ENCODE data around the gene PLTP. TPM values are rescaled to one million over a fixed set of nuclear protein-coding genes. Genes with fewer than 3 reads are reported as not detected.
"Not testable (repeated sequence)": the region's sequence is repeated elsewhere in the genome, so short reads cannot be mapped to it uniquely, and the experiment has no call there.

The PLTP gene
- polyA plus RNA-seq, 4 donors, result 122 to 170 (median 131) TPM

DNA sequence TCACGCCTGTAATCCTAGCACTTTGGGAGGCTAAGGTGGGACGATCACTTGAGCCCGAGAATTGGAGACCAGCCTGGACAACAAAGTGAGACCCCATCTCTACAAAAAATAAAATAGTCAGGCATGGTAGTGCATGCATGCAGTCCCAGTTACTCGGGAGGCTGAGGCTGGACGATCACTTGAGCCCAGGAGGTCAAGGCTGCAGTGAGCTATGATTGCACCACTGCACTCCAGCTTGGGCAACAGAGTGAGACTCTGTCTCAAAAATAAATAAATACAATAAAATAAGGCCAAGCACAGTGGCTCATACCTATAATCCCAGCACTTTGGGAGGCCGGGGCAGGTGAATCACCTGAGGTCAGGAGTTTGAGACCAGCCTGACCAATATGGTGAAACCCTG, 10.6 kb downstream of the PLTP start:
- not testable (repeated sequence) for DNase-seq (ENCODE audit: low read depth in 4 of 4, low spot score in 2 of 4)

DNA sequence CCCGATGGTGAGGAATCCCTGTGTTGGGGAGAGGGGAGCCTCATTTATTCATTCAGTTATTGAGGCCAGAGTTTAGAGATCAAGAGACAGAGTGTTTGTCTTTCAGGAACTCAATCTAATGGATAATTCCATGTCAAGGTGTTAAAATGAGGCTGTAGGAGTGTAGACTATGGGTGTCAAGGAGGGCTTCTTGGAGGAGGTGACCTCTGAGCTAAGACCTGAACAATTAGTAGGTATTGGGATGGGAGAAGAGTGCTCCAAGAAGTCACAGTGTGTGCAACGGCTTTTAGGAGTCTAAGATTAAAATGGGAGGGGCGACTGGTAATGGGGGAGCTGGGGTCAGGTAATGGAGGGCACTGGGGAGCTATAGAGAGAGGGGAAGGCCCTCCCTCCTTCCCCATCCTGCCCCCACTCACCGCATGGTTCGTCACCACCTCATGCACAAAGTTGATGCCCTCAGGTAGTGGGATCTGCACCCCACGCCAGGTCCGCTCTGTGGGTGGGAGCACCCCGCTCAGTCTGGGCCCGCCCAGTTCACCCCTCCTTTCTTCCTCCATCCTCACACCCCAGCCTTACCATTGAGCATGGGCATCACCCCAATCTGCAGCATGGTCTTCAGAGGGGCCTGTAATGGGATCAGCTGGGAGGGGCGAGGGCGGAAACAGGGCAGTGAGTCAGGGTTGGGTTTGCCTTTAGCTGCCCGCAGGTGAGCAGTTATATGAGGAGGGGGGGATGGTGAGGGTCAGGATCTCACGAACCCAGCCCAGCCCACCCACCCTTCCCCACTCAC, 12.7 kb downstream of the PLTP start:
- no peak for DNase-seq (ENCODE audit: low read depth in 4 of 4, low spot score in 2 of 4)

DNA sequence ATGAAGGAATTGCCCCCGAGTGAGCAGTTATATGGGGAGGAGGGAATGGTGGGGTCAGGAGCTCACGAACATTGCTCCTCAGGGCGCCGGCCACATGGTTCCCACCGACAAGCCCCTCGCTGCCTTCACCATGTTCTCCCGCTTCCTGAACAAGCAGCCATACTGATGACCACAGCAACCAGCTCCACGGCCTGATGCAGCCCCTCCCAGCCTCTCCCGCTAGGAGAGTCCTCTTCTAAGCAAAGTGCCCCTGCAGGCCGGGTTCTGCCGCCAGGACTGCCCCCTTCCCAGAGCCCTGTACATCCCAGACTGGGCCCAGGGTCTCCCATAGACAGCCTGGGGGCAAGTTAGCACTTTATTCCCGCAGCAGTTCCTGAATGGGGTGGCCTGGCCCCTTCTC, 13.7 kb downstream of the PLTP start:
- DNase-seq (ENCODE audit: low read depth in 4 of 4, low spot score in 2 of 4), result no peak

DNA sequence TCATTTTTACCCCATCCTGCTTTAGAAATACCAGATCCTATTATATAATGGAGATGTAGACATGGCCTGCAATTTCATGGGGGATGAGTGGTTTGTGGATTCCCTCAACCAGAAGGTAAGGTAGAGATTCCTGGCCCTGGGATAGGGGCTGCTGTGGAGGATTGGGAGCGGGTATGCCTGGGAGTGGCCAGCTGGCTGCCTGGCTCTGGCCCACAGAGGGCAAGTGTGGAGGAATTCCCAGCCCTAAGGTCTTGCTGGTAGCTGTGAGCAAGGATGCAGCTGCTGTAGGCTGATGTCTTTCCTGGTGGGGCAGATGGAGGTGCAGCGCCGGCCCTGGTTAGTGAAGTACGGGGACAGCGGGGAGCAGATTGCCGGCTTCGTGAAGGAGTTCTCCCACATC, 14.3 kb downstream of the PLTP start:
- no peak for DNase-seq (ENCODE audit: low read depth in 4 of 4, low spot score in 2 of 4)

DNA sequence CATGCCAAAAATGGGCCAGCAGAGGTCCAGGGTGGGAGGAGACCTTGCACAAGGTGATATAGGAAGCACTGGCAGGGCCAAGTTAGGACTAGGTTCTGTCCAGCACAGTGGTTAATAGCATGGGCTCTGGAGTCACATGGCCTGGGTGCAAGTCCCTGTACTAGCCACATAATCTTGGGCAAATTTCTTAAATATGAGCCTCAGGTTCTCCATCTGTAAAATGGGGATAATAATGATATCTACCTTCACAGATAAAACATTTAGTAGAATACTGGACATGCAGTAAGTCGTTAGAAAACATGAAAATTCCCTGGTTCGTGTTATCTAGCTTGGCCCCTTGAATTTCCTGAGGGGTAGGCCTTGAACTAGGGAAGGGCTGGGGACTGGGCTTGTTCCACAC, 14.7 kb downstream of the PLTP start:
- no peak for DNase-seq (ENCODE audit: low read depth in 4 of 4, low spot score in 2 of 4)

DNA sequence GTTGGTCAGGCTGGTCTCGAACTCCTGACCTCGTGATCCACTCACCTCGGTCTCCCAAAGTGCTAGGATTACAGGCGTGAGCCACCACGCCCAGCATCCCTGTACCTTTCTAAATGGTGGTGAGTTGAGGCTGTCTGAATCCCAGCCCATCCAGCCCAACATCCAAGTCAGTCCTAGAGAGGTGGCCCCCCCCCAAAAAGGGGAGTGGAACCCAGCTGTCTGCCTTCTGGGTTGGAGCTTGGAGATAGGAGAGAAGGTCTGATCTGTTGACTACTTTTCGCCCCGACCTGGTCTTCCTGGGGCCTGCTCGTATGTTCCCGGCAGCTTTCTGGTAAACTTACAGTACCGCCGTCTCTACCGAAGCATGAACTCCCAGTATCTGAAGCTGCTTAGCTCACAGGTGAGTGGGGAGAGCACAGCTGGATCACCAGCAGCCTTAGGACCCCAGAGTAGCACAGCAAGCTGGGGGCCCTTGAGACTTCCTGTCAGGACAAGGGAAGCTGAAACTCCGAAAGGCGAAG, 15.3 kb downstream of the PLTP start:
- DNase-seq (ENCODE audit: low read depth in 4 of 4, low spot score in 2 of 4), result no peak

DNA sequence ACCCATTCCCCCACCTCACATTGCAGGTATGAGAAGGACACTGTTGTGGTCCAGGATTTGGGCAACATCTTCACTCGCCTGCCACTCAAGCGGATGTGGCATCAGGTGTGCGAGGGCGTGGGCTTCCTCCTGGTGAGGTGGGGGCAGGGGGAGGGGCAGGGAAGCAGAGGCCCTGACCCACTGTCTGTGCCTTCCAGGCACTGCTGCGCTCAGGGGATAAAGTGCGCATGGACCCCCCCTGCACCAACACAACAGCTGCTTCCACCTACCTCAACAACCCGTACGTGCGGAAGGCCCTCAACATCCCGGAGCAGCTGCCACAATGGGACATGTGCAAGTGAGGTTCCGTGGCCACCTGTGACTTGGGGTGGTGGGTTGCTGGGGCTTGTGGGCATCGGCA, 17.2 kb downstream of the PLTP start:
- DNase-seq (ENCODE audit: low read depth in 4 of 4, low spot score in 2 of 4), result no peak

DNA sequence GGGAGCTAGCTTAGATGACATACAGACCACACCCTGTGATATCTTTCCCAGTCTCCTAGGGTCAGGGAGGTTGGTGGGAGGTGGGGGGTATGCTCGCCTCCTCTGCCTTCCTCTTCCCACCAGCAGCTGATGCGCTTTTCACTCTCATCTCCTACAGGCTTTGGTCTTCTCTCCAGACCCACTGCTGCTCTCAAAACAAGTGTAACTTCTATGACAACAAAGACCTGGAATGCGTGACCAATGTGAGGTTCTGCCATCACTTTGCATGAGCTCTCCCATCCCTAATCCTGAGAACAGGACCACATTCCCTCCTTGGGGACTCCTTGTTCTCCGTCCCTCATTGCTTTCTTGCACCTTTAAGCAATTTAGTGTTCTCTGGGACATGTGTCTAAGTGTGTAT, 18.1 kb downstream of the PLTP start:
- DNase-seq (ENCODE audit: low read depth in 4 of 4, low spot score in 2 of 4), result no peak

DNA sequence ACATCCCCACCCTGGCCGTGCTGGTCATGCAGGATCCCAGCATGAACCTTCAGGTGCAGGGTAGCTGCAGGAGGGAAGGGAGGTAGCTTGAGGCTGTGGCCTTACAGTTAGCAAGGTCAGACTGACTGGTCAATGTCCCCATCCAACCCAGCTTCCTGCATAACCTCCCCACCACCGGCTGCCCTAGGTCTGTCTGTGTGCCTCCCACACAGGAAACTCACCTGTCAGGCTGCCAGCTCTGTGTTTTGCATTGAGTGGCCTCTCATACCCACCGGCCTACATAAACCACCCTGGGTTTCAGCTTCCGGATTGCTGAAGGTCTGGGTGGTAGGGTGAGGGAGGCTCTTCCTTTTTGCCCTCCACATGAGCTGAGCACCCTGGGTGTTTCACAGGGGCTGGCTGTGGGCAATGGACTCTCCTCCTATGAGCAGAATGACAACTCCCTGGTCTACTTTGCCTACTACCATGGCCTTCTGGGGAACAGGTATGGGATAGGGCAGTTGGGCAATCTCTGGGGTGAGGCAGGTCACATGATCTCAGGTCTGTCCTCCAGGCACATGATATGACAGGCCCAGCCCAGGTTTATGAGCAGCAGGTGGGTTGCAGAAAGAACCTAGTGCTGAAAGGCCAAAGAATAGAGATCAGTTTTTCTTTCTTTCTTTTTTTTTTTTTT, 19.0 kb downstream of the PLTP start:
- DNase-seq (ENCODE audit: low read depth in 4 of 4, low spot score in 2 of 4), result no peak

DNA sequence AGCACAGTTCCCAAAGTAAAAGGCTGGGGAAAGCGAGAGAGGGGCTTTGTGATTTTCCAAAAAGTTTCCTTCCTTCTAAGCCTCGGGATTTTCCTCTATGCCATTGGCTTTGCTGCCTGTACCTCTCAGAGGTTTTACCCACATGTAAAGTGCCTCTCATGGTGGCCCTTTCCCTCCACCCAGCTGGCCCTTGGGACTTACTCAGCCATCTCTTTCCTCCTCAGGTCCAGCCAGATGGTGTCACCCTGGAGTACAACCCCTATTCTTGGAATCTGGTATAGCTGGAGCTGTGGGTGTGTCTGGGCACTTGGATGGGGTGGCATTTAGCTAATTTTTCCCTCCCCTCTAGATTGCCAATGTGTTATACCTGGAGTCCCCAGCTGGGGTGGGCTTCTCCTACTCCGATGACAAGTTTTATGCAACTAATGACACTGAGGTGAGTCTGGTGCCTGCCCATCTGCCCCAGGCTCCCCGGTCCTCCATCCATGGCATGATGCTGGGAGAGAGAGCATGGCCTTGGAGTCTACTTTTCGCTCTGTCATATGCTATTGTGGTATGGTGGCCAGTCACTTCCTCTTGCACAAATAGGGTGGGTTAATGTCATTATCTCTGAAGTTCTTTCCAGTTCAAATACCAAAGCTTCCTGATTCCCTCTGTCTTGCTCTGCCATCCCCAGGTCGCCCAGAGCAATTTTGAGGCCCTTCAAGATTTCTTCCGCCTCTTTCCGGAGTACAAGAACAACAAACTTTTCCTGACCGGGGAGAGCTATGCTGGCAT, 19.7 kb downstream of the PLTP start:
- no peak for DNase-seq (ENCODE audit: low read depth in 4 of 4, low spot score in 2 of 4)

DNA sequence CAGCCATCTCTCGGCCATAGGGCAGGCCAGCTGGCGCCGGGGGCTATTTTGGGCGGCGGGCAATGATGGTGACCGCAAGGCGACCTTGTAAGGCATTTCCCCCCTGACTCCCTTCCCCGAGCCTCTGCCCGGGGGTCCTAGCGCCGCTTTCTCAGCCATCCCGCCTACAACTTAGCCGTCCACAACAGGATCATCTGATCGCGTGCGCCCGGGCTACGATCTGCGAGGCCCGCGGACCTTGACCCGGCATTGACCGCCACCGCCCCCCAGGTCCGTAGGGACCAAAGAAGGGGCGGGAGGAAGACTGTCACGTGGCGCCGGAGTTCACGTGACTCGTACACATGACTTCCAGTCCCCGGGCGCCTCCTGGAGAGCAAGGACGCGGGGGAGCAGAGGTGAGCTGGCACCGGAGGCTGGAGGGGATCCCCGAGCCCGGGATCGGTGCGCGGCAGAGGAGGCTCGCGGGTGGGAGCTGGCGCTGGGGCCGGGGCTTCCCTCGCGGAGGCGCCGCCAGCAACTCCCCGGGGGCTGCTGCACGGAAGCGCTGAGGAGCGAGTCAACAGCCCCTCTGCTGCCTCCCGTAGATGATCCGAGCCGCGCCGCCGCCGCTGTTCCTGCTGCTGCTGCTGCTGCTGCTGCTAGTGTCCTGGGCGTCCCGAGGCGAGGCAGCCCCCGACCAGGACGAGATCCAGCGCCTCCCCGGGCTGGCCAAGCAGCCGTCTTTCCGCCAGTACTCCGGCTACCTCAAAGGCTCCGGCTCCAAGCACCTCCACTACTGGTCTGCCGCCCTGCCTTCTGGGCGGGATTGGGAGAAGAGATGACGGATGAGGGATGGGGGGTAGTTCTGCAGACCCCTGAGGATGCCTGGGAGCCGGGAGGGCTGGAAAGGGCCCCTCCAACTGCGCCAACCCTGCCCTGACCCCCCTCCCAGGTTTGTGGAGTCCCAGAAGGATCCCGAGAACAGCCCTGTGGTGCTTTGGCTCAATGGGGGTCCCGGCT, 20.7 kb downstream of the PLTP start, which contains the start of the genes CTSA and NEURL2:
Gene CTSA (plus strand): TSS at position 351 of the 999 bp plus-strand sequence. CDS start 234 bp downstream, at position 585.
Gene NEURL2 (minus strand): TSS at position 224 of the 999 bp plus-strand sequence. CDS start 217 bp downstream, at position 7.
- DNase-seq (ENCODE audit: low read depth in 4 of 4, low spot score in 2 of 4), result peak; percentile 80 to 86 (median 84)

DNA sequence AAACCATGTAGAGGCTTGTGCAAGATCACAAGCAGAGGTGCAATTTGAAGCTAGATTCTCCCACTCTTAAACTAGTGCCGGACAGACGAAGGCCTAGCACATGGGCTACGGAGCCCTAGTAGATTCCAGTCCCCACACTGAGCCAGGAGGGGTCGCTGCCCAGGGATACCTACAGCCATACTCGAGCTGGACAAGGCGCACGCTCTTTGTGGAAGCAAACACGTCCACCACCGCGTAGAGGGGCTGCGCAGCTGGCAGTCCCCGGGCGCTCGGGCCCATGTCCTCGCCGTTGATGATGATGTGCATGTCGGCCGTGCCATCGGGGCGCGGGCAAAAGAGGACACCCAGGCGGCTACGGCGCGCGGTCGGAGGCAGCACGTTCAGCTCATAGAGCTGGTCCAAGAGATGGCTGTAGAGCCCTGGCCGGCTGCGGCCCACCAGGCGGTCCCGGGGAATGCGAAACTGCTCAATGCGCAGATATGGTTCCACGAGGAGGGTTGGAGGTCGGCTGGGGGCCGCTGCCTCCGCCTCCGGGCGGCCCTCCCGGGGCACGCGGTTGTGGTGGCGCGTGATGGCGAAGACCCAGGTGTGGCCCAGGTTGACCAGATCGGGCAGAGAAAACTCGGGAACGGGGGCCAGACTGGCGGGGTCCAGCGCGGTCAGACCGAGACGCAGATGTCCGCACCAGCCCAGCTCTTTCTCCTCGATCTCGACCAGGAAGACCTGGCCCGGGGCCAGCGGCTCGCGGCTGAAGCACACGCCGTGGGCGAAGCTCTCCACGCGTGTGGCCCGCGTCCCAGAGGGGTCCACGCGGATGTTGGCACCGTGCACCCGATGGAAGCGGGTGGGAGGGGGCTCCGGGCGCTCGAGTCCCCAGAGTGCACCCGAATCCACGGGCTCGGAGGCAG, 21.6 kb downstream of the PLTP start:
- DNase-seq (ENCODE audit: low read depth in 4 of 4, low spot score in 2 of 4), result peak; percentile 37 to 83 (median 71)

DNA sequence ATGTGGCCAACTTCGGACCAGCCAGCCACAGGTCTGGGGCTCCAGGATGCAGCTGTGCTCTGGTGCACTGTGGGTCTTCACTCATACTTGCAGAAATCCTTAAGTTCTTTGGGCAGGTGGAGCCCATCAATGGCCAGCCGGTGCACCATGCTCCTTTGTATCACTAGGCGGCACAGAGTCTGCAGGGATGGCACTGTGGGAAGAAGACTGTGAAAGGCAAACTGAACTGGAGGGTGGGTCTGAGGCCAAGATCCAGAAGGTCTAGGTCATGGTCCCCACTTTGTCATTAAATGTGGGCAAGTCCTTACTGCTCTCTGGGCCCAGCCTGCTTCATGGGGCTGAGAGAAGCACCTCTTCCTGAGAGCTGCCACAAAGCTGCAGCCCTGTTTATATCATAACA, 23.3 kb downstream of the PLTP start:
- no peak for DNase-seq (ENCODE audit: low read depth in 4 of 4, low spot score in 2 of 4)

DNA sequence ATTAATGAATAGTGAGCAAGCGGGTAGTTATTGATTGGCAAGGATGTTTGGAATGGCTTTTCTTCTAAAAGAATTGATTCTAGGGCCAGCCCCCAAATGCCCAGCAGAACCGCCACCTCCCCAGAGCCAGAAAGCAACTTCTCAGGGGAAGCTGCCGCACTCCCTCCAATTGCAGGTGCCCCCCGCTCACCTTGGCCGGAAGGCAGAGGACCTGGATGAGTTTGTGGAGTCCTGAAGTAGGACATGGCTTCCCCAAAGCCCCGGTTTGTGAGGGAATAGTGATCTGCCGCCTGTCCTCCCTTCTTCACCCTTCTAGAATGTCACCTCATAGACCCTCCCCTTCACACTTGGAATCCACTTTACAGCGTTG, 24.6 kb downstream of the PLTP start, which contains the start of gene SPATA25:
Gene SPATA25 (minus strand): TSS at position 277 of the 370 bp plus-strand sequence. CDS start 32 bp downstream, at position 245.
- no peak for DNase-seq (ENCODE audit: low read depth in 4 of 4, low spot score in 2 of 4)

DNA sequence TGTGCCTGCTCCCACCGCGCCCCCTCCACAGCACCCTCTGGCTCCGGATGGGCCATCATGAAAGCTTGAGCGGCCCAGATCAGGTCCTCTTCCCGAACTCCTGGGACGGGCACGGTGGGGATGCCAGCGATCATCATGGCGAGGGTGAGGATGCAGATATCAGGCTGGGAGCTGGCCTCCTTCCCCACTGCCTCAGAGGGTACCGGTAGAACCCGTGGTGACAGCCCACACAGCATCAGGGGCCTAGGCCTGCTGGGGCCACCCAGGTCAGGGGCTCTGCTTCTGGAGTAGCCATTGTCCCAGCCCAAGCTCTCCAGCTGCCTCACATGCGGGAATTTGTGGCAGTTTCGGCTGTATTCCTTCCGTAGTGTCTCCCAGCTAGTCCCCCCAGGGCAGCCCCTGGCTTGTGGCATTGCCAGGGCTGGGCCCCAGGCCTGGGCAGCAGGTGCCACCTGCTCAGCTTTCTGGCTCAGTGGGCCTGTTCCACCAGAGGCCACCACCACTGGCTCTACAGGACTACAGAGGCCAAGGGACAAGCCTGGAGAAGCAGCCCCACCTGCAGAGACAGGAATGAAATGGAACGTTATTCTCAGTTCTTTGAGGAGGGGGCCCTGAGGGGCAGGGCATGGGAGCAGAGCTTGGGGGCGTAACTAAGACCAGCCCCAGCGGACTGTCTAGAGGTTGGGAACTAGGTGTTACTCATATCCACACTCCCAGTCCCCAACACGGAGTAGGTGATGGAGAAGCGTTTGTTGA, 25.2 kb downstream of the PLTP start:
- DNase-seq (ENCODE audit: low read depth in 4 of 4, low spot score in 2 of 4), result no peak

DNA sequence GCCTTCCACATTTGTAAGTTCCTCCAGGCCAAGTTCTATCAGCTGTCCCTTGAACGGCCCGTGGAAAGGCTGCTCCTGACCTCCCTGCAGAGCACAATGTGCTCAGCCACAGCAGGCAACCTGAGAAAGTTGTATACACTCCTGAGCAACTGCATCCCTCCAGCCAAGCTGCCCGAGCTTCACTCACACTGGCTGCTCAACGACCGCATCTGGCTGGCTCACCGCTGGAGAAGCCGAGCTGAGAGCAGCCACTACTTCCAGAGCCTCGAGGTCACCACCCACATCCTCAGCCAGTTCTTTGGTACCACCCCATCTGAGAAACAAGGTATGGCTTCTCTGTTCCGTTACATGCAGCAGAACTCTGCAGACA, 28.9 kb downstream of the PLTP start:
- DNase-seq (ENCODE audit: low read depth in 4 of 4, low spot score in 2 of 4), result no peak

DNA sequence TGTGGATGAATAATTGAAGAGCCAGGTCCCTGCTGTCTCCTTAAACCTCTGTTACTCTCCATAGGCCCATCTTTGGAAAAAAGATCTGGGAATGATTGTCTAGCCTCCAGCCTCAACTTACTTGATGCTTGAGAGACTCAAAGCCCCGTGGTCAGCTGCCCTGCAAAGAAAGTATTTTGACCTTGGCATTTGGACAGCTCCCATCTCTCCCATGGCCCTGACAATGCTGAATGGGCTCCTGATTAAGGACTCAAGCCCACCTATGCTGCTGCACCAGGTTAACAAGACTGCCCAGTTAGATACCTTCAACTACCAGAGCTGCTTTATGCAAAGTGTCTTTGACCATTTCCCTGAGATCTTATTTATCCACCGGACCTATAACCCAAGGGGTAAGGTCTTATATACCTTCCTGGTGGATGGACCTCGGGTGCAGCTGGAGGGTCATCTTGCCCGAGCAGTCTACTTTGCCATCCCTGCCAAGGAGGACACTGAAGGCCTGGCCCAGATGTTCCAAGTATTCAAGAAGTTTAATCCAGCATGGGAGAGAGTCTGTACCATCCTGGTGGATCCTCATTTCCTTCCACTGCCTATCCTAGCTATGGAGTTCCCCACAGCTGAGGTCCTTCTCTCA, 29.4 kb downstream of the PLTP start:
- no peak for DNase-seq (ENCODE audit: low read depth in 4 of 4, low spot score in 2 of 4)

Data from left renal cortex interstitium (tissue), 4 donors.